ENCODE data around the gene CPPED1.

The CPPED1 gene

DNA sequence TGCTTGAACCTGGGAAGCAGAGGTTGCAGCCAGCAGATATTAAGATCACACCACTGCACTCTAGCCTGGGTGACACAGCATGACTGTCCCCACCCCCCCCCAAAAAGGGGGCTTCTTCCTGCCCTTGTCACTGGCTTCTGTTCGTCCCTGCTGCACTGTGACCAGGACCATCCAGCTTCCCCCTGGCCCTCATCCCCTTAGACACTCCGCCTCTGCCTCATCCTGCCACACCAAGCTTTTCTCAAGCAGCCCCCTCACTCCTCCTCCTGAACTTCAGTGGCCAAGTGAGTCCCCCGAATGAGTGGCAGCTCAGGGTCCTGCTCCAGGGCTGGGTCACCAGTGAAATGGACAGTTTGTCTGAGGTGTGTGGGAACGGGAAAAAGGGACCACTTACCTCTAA, 177.3 kb downstream of the CPPED1 start:
- no peak overlapping the region for H3K4me3 ChIP-seq (ENCODE audit: low read depth, low read length)
- no peak for DNase-seq (ENCODE audit: low read depth)
- TF ChIP-seq, protein P1, sequence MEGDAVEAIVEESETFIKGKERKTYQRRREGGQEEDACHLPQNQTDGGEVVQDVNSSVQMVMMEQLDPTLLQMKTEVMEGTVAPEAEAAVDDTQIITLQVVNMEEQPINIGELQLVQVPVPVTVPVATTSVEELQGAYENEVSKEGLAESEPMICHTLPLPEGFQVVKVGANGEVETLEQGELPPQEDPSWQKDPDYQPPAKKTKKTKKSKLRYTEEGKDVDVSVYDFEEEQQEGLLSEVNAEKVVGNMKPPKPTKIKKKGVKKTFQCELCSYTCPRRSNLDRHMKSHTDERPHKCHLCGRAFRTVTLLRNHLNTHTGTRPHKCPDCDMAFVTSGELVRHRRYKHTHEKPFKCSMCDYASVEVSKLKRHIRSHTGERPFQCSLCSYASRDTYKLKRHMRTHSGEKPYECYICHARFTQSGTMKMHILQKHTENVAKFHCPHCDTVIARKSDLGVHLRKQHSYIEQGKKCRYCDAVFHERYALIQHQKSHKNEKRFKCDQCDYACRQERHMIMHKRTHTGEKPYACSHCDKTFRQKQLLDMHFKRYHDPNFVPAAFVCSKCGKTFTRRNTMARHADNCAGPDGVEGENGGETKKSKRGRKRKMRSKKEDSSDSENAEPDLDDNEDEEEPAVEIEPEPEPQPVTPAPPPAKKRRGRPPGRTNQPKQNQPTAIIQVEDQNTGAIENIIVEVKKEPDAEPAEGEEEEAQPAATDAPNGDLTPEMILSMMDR (IDR thresholded peaks at IDR 0.05; ENCODE audit: insufficient read depth, low read depth, low read length, missing control alignments): no peak

DNA sequence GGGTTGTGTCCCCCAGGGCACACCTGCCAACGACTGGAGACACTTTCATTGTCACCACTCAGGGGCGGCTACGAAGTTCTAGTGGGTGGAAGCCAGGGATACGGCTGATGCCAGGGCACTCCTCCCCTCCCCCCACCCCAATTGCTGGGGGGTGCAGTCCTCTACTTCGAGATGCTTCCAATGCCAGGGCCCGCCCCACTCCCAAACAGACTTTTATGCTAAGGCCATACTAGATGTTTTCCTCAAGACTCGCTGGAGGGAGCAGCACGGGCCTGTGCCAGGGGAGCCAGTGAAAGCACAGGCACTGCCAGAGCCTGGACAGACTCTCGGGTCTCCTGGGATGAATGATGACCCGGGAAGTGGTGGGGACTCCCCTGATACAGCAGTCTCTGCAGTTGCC, 178.0 kb downstream of the CPPED1 start:
- TF ChIP-seq, protein P1 (IDR thresholded peaks at IDR 0.05; ENCODE audit: insufficient read depth, low read depth, low read length, missing control alignments): no peak
- no peak overlapping the region for H3K4me3 ChIP-seq (ENCODE audit: low read depth, low read length)
- DNase-seq (ENCODE audit: low read depth): no peak

DNA sequence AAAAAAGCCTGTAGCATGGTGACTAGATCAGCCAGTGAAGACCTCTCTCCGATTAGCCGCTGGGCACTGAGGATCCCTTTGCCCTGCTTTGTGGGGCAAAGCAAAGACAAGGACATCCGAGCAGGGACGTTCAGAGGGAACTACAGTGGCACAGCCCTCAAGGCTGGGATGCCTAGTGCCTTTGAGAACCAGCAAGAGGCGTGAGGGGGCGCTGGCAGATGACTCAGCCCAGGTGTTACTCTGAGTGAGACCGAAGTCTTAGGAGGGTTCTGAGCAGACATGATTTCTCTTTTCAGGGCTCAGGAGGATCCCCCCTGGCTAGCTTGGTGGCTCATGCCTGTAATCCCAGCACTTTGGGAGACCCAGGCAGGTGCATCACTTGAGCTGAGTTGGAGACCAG, 178.6 kb downstream of the CPPED1 start:
- no peak overlapping the region for H3K4me3 ChIP-seq (ENCODE audit: low read depth, low read length)
- TF ChIP-seq, protein P1 (IDR thresholded peaks at IDR 0.05; ENCODE audit: insufficient read depth, low read depth, low read length, missing control alignments): no peak

GRCh38 chr16:12620150-12620549, 183.5 kb downstream of the CPPED1 start:
- no peak for DNase-seq (ENCODE audit: low read depth)
- no peak overlapping the region for H3K4me3 ChIP-seq (ENCODE audit: low read depth, low read length)
- TF ChIP-seq, protein P1 (IDR thresholded peaks at IDR 0.05; ENCODE audit: insufficient read depth, low read depth, low read length, missing control alignments): no peak

More for the DNA sequence above, 178.6 kb downstream of the CPPED1 start:
- DNase-seq (ENCODE audit: low read depth): peak; percentile 8

DNA sequence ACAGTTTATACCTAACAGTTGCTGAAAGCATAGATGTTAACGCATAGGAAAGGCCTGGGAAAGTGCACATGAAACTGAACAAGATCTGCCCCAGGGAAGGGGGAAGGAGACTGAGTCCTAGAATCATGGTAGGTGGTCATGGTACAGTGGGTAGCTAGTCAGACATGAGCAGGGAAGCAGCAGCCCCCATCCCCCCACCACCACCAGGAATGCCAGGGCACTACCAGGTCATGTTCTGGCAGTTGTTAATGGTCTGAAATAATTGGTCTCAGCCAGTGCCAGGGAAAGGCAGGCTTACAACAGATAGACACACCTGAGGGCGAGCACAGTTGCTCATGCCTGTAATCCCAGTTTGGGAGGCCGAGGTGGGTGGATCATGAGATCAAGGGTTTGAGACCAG, 185.2 kb downstream of the CPPED1 start:
- H3K4me3 ChIP-seq (ENCODE audit: low read depth, low read length): no peak overlapping the region
- peak; percentile 19 for DNase-seq (ENCODE audit: low read depth)
- TF ChIP-seq, protein P1 (IDR thresholded peaks at IDR 0.05; ENCODE audit: insufficient read depth, low read depth, low read length, missing control alignments): no peak

- DNase-seq (ENCODE audit: low read depth): peak; percentile 66
- TF ChIP-seq, protein P1 (IDR thresholded peaks at IDR 0.05; ENCODE audit: insufficient read depth, low read depth, low read length, missing control alignments): no peak
- no peak overlapping the region for H3K4me3 ChIP-seq (ENCODE audit: low read depth, low read length)
Measured at GRCh38 chr16:12617401-12617819, 186.3 kb downstream of the CPPED1 start.

DNA sequence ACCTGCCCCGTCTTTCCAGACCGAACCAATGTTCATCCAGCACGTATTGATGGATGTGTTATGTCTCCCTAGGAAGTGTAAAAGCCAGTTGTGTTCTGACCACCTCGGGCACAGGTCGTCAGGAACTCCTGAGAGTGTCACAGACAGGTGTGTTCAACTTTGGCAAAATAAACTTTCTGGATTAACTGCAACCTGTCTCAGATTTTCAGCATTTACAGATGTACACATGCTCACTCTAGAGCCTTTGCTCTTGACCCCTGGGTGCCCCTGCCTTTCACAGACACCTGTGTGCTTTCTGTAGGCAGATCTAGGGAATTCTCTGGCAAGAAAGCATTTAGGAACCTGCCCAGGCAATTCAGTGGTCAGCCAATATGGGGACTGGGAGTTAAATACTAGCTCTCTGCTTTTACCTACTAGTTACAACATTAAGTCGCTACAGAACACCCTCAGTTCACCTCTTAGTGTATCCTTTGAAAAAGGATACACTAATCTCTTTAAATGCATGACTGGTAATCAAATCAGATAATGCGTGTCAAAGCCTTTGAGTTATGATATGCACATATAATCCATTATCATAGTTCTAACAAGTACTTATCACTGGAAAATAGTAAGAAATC, 188.9 kb downstream of the CPPED1 start:
- DNase-seq (ENCODE audit: low read depth): no peak
- TF ChIP-seq, protein P1 (IDR thresholded peaks at IDR 0.05; ENCODE audit: insufficient read depth, low read depth, low read length, missing control alignments): no peak
- H3K4me3 ChIP-seq (ENCODE audit: low read depth, low read length): no peak overlapping the region
